HCT116 (cell line): ENCODE data around the gene PRPF19. TPM values are rescaled to one million over a fixed set of nuclear protein-coding genes. Genes with fewer than 3 reads are reported as not detected.

Source experiments
- ATAC-seq: fragments of 200-7000 bp; cut with Tn5 transposase; 2 replicates; pipeline ENCODE4 v1.9.1; 2020; ENCODE audit warnings: mild to moderate bottlenecking, moderate library complexity
- BruUV-seq: library from RNA; stranded (reverse); fragments of 400-500 nt; replicated peaks from 2 replicates; lab custom pipeline; 2021; lab: Mats Ljungman, UMichigan
- CTCF ChIA-PET: fragments of 300-600 bp; sonication (Branson Sonifier 250); formaldehyde crosslinking; loops from one replicate; lab custom pipeline; 2021; ENCODE audit warnings: antibody characterized with exemption; lab: Charles Lee
- POLR2A ChIA-PET: fragments of 300-600, 350-600 bp; sonication (Branson Sonifier 250); formaldehyde crosslinking; loops from one replicate; lab custom pipeline; 2021; ENCODE audit warnings: antibody characterized with exemption; lab: Charles Lee
- RAD21 ChIA-PET, 2 experiments: fragments of 300-600 bp; sonication (Branson Sonifier 250); formaldehyde crosslinking; loops; one replicate each; lab custom pipeline; 2023; ENCODE audit warnings: low total read pairs in 2 of 2; ENCODE audit not compliant: uncharacterized antibody in 2 of 2, unreplicated experiment in 2 of 2, low non-redundant PET in 1 of 2; lab: Charles Lee
- DNase-seq: peaks from one replicate; pipeline ENCODE4 v3.0.0-alpha.2; 2010; ENCODE audit warnings: low read depth, low spot score
- H2AFZ ChIP-seq: fragments of 200-600 bp; shearing (Covaris generic), sonication (generic); 2 replicates; pipeline ENCODE4 v1.6.1; 2017; ENCODE audit warnings: low read depth, mixed run types, mixed read lengths, antibody characterized with exemption, low read length; ENCODE audit not compliant: poor library complexity, severe bottlenecking
- H3K27ac ChIP-seq: 2 replicates; pipeline ENCODE4 v1.5.1; 2012; ENCODE audit warnings: low read depth, low read length
- H3K27me3 ChIP-seq: fragments of 200-600 bp; sonication (generic); 2 replicates; pipeline ENCODE4 v1.6.1; 2016; ENCODE audit warnings: mixed run types, low read length, mixed read lengths; ENCODE audit not compliant: insufficient read depth
- H3K36me3 ChIP-seq, 2 experiments: fragments of 200-500 bp in 1 of 2; fragments of 200-600 bp in 1 of 2; sonication (Bioruptor generic) in 1 of 2; sonication (generic) in 1 of 2; 2 replicates each; pipeline versions ENCODE4 v1.5.1 to v1.6.1; 2014 to 2016; ENCODE audit warnings: low read length in 2 of 2, inconsistent platforms in 1 of 2, mixed read lengths in 1 of 2, mixed run types in 1 of 2; ENCODE audit not compliant: insufficient read depth in 2 of 2, control insufficient read depth in 1 of 2
- H3K4me1 ChIP-seq, 2 experiments: fragments of 200-600 bp in 1 of 2; sonication (generic) in 1 of 2; 2 replicates each; pipeline versions ENCODE4 v1.5.1 to v1.6.1; 2012 to 2017; ENCODE audit warnings: low read length in 2 of 2, inconsistent platforms in 1 of 2, mild to moderate bottlenecking in 1 of 2, mixed read lengths in 1 of 2, mixed run types in 1 of 2, moderate library complexity in 1 of 2; ENCODE audit not compliant: insufficient read depth in 2 of 2, control insufficient read depth in 1 of 2
- H3K4me2 ChIP-seq: fragments of 200-600 bp; sonication (generic); 2 replicates; pipeline ENCODE4 v1.6.1; 2017; ENCODE audit warnings: mixed run types, low read length, mixed read lengths
- H3K4me3 ChIP-seq, 2 experiments: fragments of 200-600 bp in 1 of 2; sonication (generic) in 1 of 2; replicated peaks in 1 of 2; 2 replicates each; pipeline ENCODE4 v1.5.1; 2011 to 2016; ENCODE audit warnings: low read length in 2 of 2, control low read depth in 1 of 2, low read depth in 1 of 2, mild to moderate bottlenecking in 1 of 2, mixed read lengths in 1 of 2, mixed run types in 1 of 2
- H3K79me2 ChIP-seq: fragments of 200-600 bp; sonication (generic); 2 replicates; pipeline ENCODE4 v1.6.1; 2017; ENCODE audit warnings: mild to moderate bottlenecking, mixed run types, low read length, moderate library complexity, mixed read lengths; ENCODE audit not compliant: insufficient read depth
- H3K9ac ChIP-seq: fragments of 200-600 bp; sonication (generic); 2 replicates; pipeline ENCODE4 v1.6.1; 2016; ENCODE audit warnings: low read length, mixed read lengths
- H3K9me2 ChIP-seq: fragments of 200-600 bp; sonication (generic), shearing (Covaris generic); 2 replicates; pipeline ENCODE4 v1.6.1; 2017; ENCODE audit warnings: mixed run types, mild to moderate bottlenecking, moderate library complexity; ENCODE audit not compliant: insufficient read depth
- H3K9me3 ChIP-seq, 2 experiments: fragments of 200-500 bp in 1 of 2; fragments of 200-600 bp in 1 of 2; sonication (Bioruptor generic) in 1 of 2; sonication (generic) in 1 of 2; 2 replicates each; pipeline ENCODE4 v1.6.1; 2014 to 2017; ENCODE audit warnings: low read length in 2 of 2, mixed read lengths in 2 of 2, inconsistent platforms in 1 of 2, low read depth in 1 of 2, mild to moderate bottlenecking in 1 of 2, mixed run types in 1 of 2, moderate library complexity in 1 of 2; ENCODE audit not compliant: control insufficient read depth in 1 of 2, insufficient read depth in 1 of 2
- H4K20me1 ChIP-seq: fragments of 200-600 bp; sonication (generic), shearing (Covaris generic); 2 replicates; pipeline ENCODE4 v1.6.1; 2017; ENCODE audit warnings: mixed run types, mild to moderate bottlenecking, moderate library complexity; ENCODE audit not compliant: insufficient read depth
- ATF3 ChIP-seq: IDR thresholded peaks from 2 replicates; pipeline ENCODE4 v1.6.1; 2012
- CBX3 ChIP-seq: IDR thresholded peaks from 2 replicates; pipeline ENCODE4 v1.6.1; 2012; ENCODE audit warnings: low read depth
- CEBPB ChIP-seq: IDR thresholded peaks from 2 replicates; pipeline ENCODE4 v1.6.1; 2012; ENCODE audit warnings: low read depth
- CTCF ChIP-seq, 3 experiments: fragments of 200-600 bp in 1 of 3; sonication (generic) in 1 of 3; IDR thresholded peaks in 2 of 3; conservative IDR thresholded peaks in 1 of 3; 2 replicates each; pipeline ENCODE4 v1.5.1; 2012 to 2017; ENCODE audit warnings: low read depth in 2 of 3, low read length in 2 of 3, antibody characterized with exemption in 1 of 3, borderline replicate concordance in 1 of 3, control low read depth in 1 of 3, mild to moderate bottlenecking in 1 of 3, mixed read lengths in 1 of 3, mixed run types in 1 of 3, moderate library complexity in 1 of 3; ENCODE audit not compliant: insufficient read depth in 1 of 3
- EGR1 ChIP-seq: IDR thresholded peaks from 2 replicates; pipeline ENCODE4 v1.6.1; 2012; ENCODE audit warnings: low read depth
- ELF1 ChIP-seq: IDR thresholded peaks from 2 replicates; pipeline ENCODE4 v1.6.1; 2012; ENCODE audit warnings: low read depth, borderline replicate concordance
- FOSL1 ChIP-seq: IDR thresholded peaks from 2 replicates; pipeline ENCODE4 v1.6.1; 2012; ENCODE audit warnings: low read depth
- MAX ChIP-seq: IDR thresholded peaks from 2 replicates; pipeline ENCODE4 v1.6.1; 2012
- POLR2AphosphoS5 ChIP-seq: IDR thresholded peaks from 2 replicates; pipeline ENCODE4 v1.6.1; 2011; ENCODE audit warnings: mild to moderate bottlenecking, low read depth, low read length, moderate library complexity
- RAD21 ChIP-seq: IDR thresholded peaks from 2 replicates; pipeline ENCODE4 v1.6.1; 2012; ENCODE audit warnings: low read depth, mild to moderate bottlenecking
- SIN3A ChIP-seq: IDR thresholded peaks from 2 replicates; pipeline ENCODE4 v1.6.1; 2012; ENCODE audit warnings: low read depth
- SP1 ChIP-seq: IDR thresholded peaks from 2 replicates; pipeline ENCODE4 v1.6.1; 2012; ENCODE audit warnings: low read depth
- TCF7L2 ChIP-seq: IDR thresholded peaks from 2 replicates; pipeline ENCODE4 v1.7.0; 2011; ENCODE audit warnings: borderline replicate concordance, inconsistent platforms; ENCODE audit not compliant: insufficient read depth, insufficient read length; ENCODE audit errors: extremely low read depth
- ZBTB33 ChIP-seq: IDR thresholded peaks from 2 replicates; pipeline ENCODE4 v1.6.1; 2011; ENCODE audit warnings: mild to moderate bottlenecking, low read length, moderate library complexity; ENCODE audit not compliant: insufficient replicate concordance; ENCODE audit errors: extremely low read depth
- ZNF274 ChIP-seq: fragments of 200-500 bp; sonication (Bioruptor generic); IDR thresholded peaks from 2 replicates; pipeline ENCODE4 v1.6.1; 2014; ENCODE audit warnings: mild to moderate bottlenecking, low read depth, low read length, inconsistent platforms
- intact Hi-C: fragments of 100-400 bp; cut with micrococcal nuclease; formaldehyde crosslinking; loops from 2 replicates; pipeline ENCODE4 v1.10.0; 2022
- total RNA-seq: library from RNA; stranded (reverse); gene quantifications from one replicate; pipeline ENCODE4 v1.2.1, GENCODE V29; 2021; ENCODE audit not compliant: unreplicated experiment

PRPF19 gene
- total RNA-seq, 1 experiment from 2014 or later, result 156 TPM

GRCh38 chr11:60932605-60933356 lies 26.4 kb upstream of the PRPF19 start:
- intact Hi-C loops, result no loop called here
- no peak overlapping the region for H3K4me3 ChIP-seq
- H3K27ac ChIP-seq, result no peak overlapping the region
- H3K27me3 ChIP-seq, result no peaks in the 10 kb centered on the region
- H3K9me3 ChIP-seq, result no peaks in the 10 kb centered on the region
- peaks cover 8 to 18% of the 10 kb centered on the region in 2 experiments; a peak in 3 of 4 replicates for H3K36me3 ChIP-seq
- no peak overlapping the region for H2AFZ ChIP-seq
- H3K4me2 ChIP-seq, result no peak overlapping the region
- no peaks in the 10 kb centered on the region for H3K9me2 ChIP-seq
- BruUV-seq, result no TSS peak
- CTCF ChIA-PET, result no interaction called here
- no peaks in the 10 kb centered on the region for H3K79me2 ChIP-seq
- DNase-seq (no peak), ATAC-seq (no peak)
- RAD21 ChIA-PET, result no interaction called here
- POLR2A ChIA-PET, result no interaction called here
- TF ChIP-seq RAD21 (no peak), ATF3 (no peak), ZNF274 (no peak), CTCF (IDR thresholded peaks at IDR 0.05 in 2 of 3, conservative IDR thresholded peaks at IDR 0.05 in 1 of 3; ENCODE audit: borderline replicate concordance in 1 of 3, insufficient read depth in 1 of 3, low read depth in 2 of 3, low read length in 2 of 3) (no peak), TCF7L2 (no peak), CBX3 (no peak), SIN3A (no peak), POLR2AphosphoS5 (no peak), ZBTB33 (no peak), ELF1 (no peak), CEBPB (no peak), FOSL1 (no peak), EGR1 (no peak), MAX (no peak), SP1 (no peak)
- TF ChIP-seq, all 23 proteins: peak for 0
- Histone ChIP-seq H3K9ac (no peak overlapping the region), H3K4me1 (no peaks in the 10 kb centered on the region), H4K20me1 (no peaks in the 10 kb centered on the region)
